HL-60 (cell line): Measurements from ENCODE around the gene SLC25A41.

Experiments used
- DNase-seq, 2 experiments: peaks; one replicate each; pipeline ENCODE4 v3.0.0-alpha.2; 2010 to 2020; ENCODE audit warnings: low read depth in 1 of 2, low spot score in 1 of 2
- H3K27ac ChIP-seq: fragments of 250-450 bp; sonication (Bioruptor Pico); replicated peaks from 2 replicates; pipeline ENCODE4 v1.5.1; 2020; ENCODE audit warnings: mild to moderate bottlenecking, moderate library complexity
- H3K27me3 ChIP-seq: fragments of 250-450 bp; sonication (Bioruptor Pico); 2 replicates; pipeline ENCODE4 v1.5.1; 2021; ENCODE audit warnings: mild to moderate bottlenecking, moderate library complexity; ENCODE audit not compliant: insufficient read depth, poor library complexity, severe bottlenecking
- H3K4me3 ChIP-seq: replicated peaks from 2 replicates; pipeline ENCODE4 v1.5.1; 2011; ENCODE audit warnings: mild to moderate bottlenecking, control low read depth, low read length; ENCODE audit not compliant: insufficient read depth
- GABPA ChIP-seq: IDR thresholded peaks from 2 replicates; pipeline ENCODE4 v1.6.1; 2012; ENCODE audit warnings: low read depth
- POLR2AphosphoS5 ChIP-seq: IDR thresholded peaks from 2 replicates; pipeline ENCODE4 v1.6.1; 2012; ENCODE audit warnings: low read depth
- SPI1 ChIP-seq: IDR thresholded peaks from 2 replicates; pipeline ENCODE4 v1.6.1; 2012; ENCODE audit warnings: low read depth, mild to moderate bottlenecking, borderline replicate concordance
- TF ChIP-seq, protein P1 (sequence below): IDR thresholded peaks from 2 replicates; pipeline ENCODE4 v1.6.1; 2012; ENCODE audit warnings: low read depth; ENCODE audit not compliant: insufficient replicate concordance
- TF ChIP-seq, protein P2 (sequence below): IDR thresholded peaks from one replicate; pipeline ENCODE4 v1.5.1; 2011; ENCODE audit warnings: low read length, control low read depth, inconsistent platforms; ENCODE audit not compliant: insufficient read depth

SLC25A41 gene

DNA sequence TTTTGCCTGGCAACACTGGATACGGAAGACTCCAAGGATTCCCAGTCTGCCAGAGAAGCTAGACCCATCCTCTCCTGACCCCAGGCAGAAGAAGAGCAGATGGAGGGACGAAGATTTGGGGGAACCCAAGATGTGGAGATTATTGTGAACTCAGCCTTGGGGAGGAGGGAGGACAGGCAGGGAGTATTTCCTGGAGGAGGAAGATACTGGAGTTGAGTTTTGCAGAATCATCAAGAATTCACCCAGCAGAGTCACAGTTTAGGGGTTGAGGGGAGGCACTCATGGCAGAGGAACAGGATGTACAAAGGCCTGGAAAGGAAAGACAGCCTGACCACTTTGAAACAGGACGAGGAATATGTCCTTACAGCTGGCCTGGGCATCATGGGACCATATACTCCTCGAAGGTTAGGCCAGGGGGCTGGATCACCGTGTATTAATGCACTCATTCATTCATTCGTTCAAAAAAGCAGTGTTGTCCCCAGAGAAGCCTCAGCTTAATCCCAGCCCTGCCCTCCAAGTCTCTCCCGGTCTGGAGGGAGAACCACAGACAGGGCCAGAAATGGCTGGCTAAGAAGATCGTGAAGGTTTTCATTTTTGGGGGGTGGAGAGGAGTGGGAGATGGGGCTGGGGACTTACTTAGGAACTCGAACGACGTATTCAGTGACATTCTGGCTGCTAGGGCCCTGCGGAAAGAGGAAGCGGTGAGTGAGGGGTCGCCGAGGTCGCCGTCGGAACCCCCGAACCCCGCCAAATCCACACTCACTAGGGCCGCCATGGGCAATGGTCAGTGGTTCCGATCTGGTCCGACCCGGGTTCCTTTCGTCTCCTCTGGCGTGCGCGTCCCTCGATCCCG is 41.1 kb downstream of the SLC25A41 start:
- Histone ChIP-seq H3K27ac (peak overlapping the region; percentile 83), H3K27me3 (no peaks in the 10 kb centered on the region), H3K4me3 (peak overlapping the region; percentile 98)
- TF ChIP-seq POLR2AphosphoS5 (no peak), GABPA (no peak), SPI1 (peak; percentile 43; the same call in 1 of the 2 replicates)
- DNase-seq, result no peak

DNA sequence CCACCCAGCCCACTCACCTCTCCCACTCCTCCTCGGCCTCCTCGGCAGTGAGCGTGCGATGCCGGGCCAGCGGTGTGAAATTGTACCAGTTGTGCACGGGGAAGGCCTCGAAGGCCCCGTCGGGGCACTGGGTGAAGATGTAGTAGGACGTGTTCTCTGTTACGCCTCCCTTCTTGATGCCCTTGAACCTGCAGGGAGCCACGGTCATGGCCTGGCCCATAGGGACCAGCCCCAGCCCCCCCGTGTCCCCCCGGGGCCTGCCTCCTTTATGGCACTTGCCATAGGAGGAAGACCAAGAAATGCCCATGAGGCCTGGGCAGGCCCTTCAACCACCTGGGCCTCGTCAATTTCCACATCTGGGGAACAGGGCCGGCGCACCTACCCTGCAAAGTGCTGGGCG is 46.2 kb downstream of the SLC25A41 start:
- Histone ChIP-seq H3K4me3 (no peak overlapping the region), H3K27ac (no peak overlapping the region), H3K27me3 (no peaks in the 10 kb centered on the region)
- DNase-seq, result no peak
- TF ChIP-seq, protein P1, sequence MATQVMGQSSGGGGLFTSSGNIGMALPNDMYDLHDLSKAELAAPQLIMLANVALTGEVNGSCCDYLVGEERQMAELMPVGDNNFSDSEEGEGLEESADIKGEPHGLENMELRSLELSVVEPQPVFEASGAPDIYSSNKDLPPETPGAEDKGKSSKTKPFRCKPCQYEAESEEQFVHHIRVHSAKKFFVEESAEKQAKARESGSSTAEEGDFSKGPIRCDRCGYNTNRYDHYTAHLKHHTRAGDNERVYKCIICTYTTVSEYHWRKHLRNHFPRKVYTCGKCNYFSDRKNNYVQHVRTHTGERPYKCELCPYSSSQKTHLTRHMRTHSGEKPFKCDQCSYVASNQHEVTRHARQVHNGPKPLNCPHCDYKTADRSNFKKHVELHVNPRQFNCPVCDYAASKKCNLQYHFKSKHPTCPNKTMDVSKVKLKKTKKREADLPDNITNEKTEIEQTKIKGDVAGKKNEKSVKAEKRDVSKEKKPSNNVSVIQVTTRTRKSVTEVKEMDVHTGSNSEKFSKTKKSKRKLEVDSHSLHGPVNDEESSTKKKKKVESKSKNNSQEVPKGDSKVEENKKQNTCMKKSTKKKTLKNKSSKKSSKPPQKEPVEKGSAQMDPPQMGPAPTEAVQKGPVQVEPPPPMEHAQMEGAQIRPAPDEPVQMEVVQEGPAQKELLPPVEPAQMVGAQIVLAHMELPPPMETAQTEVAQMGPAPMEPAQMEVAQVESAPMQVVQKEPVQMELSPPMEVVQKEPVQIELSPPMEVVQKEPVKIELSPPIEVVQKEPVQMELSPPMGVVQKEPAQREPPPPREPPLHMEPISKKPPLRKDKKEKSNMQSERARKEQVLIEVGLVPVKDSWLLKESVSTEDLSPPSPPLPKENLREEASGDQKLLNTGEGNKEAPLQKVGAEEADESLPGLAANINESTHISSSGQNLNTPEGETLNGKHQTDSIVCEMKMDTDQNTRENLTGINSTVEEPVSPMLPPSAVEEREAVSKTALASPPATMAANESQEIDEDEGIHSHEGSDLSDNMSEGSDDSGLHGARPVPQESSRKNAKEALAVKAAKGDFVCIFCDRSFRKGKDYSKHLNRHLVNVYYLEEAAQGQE, result no peak
- no peak for TF ChIP-seq GABPA
- TF ChIP-seq SPI1, result no peak
- TF ChIP-seq POLR2AphosphoS5, result no peak
- TF ChIP-seq, protein P2, sequence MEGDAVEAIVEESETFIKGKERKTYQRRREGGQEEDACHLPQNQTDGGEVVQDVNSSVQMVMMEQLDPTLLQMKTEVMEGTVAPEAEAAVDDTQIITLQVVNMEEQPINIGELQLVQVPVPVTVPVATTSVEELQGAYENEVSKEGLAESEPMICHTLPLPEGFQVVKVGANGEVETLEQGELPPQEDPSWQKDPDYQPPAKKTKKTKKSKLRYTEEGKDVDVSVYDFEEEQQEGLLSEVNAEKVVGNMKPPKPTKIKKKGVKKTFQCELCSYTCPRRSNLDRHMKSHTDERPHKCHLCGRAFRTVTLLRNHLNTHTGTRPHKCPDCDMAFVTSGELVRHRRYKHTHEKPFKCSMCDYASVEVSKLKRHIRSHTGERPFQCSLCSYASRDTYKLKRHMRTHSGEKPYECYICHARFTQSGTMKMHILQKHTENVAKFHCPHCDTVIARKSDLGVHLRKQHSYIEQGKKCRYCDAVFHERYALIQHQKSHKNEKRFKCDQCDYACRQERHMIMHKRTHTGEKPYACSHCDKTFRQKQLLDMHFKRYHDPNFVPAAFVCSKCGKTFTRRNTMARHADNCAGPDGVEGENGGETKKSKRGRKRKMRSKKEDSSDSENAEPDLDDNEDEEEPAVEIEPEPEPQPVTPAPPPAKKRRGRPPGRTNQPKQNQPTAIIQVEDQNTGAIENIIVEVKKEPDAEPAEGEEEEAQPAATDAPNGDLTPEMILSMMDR, result no peak

DNA sequence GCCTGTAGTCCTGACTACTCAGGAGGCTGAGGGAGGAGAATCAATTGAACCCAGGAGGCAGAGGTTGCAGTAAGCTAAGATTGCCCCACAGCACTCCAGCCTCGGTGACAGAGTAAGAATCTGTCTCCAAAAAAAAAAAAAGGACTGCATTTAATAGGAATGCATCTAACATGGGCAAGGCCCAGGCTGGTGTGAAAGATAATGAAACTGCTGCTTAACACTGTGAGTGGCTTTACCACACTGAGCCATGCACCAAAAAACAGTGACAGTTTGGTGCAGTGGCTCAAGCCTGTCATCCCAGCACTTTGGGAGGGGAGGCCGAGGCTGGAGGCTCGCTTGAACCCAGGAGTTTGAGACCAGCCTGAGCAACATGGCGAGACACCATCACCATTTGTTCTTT is 49.2 kb downstream of the SLC25A41 start:
- H3K27ac ChIP-seq, result no peak overlapping the region
- H3K27me3 ChIP-seq, result no peaks in the 10 kb centered on the region
- TF ChIP-seq SPI1, result no peak
- no peak for TF ChIP-seq POLR2AphosphoS5
- TF ChIP-seq, protein P1, result no peak
- no peak for TF ChIP-seq GABPA
- TF ChIP-seq, protein P2, result no peak
- DNase-seq, result no peak
- H3K4me3 ChIP-seq, result no peak overlapping the region

DNA sequence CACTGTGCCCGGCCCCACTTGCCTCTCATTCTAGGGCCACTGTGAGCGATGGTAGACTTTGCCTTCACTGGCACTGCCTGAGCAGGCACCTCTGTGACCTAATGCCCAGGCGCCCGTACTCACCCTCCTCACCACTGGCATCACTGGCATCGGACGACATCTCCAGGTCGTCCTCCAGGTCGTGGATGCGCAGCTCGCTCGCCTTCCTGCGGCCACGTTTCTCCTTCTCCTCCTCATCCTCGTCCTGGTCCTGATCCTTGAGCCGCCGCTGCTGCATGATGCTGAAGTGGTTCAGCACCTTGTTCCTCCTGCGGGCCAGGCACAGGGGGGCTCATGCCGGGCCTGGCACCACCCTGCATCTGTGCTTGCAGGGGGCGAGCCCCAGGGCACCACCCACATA is 50.4 kb downstream of the SLC25A41 start:
- Histone ChIP-seq H3K27me3 (no peaks in the 10 kb centered on the region), H3K4me3 (no peak overlapping the region), H3K27ac (no peak overlapping the region)
- TF ChIP-seq, protein P1, result no peak
- TF ChIP-seq SPI1 (no peak), GABPA (no peak), POLR2AphosphoS5 (no peak)
- TF ChIP-seq, protein P2, result no peak
- no peak for DNase-seq
